GM18907 (cell line): ENCODE measurements around the gene COPS8.

Source experiments
- ATAC-seq: cut with Tn5 transposase; IDR thresholded peaks from one replicate; pipeline ENCODE4 v1.9.1; 2021; ENCODE audit warnings: mild to moderate bottlenecking, moderate library complexity; ENCODE audit not compliant: unreplicated experiment

The COPS8 gene

DNA sequence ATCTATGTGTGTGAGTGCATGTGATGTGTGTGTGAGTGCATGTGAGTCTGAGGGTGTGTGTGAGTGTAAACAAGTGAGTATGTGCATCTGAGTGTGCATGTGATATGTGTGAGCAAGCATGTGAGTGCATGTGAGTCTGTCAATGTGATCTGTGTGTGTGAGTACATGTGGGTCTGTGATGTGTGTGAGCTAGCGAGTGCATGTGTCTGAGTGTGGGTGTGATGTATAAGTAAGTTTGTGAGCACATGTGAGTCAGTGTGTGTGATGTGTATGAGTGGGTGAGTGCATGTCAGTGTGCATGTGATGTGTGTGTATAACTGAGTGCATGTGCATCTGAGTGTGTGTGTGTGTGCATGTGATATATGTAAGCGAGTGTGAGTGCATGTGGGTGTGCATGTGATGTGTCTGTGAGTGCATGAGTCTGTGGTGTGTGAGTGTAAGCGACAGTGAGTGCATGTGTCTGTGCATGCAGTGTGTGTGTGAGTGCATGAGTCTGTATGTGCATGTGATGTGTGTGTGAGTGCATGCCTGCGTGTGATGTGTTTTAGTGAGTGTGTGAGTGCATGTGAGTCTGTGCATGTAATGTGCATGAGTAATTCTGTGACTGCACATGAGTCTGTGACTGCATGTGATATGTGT lies 44.1 kb downstream of the COPS8 start:
- no peak for ATAC-seq

DNA sequence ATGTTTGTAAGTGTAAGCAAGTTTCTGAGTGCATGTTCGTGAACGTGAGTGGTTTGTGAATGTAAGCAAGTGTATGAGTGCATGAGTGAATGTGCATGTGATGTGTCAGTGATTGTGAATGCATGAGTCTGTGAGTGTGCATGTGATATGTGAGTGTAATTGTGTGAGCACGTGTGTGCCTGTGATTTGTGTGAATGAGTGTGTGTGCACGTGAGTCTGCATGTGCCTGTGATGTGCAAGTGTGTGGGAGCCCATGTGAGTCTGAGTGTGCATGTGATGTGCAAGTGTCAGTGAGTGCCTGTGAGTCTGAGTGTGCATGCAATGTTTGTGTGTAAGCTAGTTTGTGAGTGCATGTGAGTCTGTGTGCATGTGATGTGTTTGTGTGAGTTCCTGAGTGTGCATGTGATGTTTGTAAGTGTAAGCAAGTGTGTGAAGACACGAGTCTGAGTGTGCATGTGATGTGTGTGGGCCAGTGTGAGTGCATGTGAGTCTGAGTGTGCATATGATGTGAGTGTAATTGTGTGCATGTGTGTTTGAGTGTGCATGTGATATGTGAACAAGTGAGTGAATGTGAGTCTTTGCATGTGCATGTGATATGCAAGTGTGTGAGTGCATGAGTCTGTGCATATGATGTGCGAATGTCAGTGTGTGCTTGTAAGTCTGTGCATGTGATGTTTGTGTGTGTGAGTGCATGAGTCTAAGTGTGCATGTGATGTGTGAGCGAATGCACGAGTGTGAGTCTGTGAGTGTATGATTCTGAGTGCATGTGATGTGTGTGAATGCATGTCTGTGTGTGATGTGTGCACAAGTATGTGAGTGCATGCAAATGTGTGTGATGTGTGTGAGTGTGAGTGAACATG lies 45.1 kb downstream of the COPS8 start:
- ATAC-seq, result no peak

DNA sequence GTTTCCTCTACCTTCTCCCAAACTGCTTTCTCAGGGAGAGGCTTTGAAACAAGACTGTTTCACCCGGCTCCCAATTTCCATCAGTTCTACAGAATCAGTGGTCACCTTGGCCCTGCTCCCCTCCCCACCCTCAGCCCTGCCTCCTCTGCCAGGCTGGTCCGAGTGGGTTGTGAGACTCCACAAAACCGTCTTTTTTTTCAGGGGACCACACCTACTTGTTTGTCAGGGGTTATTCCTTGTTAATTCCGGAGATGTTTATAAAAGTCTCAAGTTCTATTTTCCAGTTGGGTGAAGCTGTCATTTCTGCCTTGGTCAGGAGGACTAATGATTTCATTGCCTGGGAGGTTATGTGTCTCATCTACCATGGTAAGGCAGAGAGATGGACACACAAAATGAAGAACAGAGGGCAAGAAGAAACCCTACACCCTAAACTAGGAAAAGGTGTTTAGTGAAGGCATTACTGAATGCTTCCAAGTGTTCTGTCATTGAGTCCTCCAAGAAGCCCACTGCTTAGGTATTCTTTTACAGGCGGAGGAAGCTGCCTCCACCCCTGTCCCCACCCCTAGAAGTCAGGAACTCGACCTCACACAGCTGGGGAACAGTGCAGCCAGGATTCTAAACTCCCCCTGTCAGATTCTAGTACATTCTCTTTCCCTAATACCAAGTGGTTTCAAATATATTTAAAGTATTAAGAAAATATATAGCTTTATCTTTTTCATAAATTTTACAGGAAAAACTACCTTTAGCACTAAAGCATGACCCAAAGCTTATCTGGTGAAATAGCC lies 46.3 kb downstream of the COPS8 start:
- ATAC-seq, result no peak

GRCh38 chr2:237132799-237133198 lies 47.1 kb downstream of the COPS8 start:
- ATAC-seq, result no peak

- no peak for ATAC-seq
Observed at GRCh38 chr2:237134321-237135230, 48.9 kb downstream of the COPS8 start.

GRCh38 chr2:237136824-237137223 lies 51.1 kb downstream of the COPS8 start:
- ATAC-seq, result no peak

DNA sequence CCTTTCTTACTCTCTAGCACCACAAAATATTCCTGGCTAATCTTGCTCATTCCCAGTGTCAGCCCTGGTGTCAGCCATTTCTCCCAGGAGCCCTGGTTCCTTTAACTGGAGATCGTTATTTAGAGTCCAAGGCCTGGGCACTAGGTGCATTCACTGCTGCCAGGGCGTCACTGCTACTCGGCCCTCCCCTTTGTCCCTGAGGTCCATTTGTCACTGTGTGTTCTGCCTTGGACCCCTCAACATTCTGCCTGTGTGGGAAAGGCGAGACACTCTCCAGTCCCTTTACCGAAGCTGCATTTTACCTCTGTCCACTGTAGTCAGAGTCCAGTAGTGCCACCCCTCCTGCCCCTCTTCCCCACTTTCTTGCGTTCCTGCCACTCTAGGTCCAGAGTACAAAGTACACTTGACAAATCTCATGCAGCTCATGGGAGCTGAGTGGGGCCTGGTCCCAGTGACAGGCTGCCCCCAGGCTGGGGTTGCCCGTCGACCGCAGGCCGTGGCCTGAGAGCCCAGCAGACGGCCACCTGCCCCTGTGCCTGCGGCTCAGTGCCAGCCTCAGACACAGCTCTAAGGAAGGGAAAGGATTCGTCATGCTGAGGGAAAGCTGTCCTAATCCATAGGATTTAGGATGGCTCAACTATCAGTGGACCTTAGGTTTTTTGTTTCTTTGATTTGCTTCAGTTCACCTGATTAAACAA lies 52.1 kb downstream of the COPS8 start:
- ATAC-seq, result no peak

GRCh38 chr2:237139123-237139675 lies 53.5 kb downstream of the COPS8 start:
- no peak for ATAC-seq

DNA sequence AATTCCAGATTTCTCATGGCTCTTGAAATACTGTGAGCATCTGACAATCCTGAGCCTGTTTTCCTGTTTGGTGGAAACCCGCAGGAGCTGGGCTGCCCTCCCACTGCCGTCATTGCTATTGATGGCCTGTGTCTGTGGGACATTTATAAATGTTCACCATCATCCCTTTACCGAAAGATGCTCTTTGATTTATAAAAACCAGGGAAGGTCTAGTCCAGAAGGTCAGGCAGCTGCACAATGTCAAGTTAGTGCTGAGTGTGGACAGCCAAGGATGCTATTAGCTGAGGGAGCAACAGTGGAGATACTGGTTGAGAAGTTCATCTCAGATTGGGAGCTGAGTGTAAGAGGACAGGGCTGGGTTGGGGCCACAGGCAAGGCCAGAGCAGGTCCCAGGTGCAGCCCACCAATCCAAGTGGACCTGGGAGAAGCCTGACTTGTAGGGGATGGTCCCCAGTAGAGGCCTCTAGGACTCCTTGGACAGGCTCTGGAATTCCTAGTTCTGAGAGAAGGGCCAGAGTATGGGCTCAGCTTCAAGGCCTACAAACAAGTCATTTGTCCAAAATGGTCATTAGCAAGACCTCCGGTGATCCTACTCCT lies 55.1 kb downstream of the COPS8 start:
- no peak for ATAC-seq

- no peak for ATAC-seq
Observed at GRCh38 chr2:237141571-237142051, 55.9 kb downstream of the COPS8 start.

GRCh38 chr2:237143118-237143517 lies 57.4 kb downstream of the COPS8 start:
- ATAC-seq, result no peak

- no peak for ATAC-seq
Observed at GRCh38 chr2:237143676-237144440, 58.2 kb downstream of the COPS8 start.

DNA sequence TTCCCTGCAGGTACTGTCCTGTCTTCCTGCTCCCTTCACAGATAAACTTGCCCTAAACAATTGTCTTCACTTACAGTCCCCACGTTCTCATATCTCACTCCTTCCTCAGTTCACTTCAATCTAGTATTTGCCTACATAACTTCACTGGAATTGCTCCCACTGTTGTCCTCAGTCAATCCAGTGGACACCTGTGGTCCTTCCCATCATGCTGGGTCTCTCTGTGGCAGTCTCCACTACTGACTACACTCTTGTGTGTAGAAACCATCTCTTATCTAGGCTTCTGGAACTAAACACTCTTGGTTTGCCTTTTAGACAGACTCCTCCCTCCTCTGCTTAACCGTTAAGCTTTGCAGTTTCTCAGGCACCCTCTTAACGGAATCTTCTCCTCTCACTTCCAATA lies 58.8 kb downstream of the COPS8 start:
- ATAC-seq, result no peak

DNA sequence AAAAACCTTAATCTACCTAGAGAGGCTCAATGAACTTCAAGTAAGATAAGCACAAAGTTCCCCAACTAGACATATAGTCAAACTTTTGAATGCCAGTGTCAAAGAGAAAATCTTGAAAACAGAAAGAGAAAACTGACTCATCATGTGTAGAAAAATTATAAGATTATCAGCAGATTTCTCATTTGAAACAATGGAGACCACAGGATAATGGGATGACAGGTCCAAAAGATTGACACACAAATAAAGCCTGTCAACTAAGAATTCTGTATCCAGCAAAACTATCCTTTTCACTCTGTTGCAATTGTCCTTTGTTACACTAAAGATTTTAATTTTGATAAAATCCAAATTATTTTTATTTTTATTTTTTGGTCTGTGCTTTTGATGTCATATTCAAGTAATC lies 61.6 kb downstream of the COPS8 start:
- ATAC-seq, result no peak

GRCh38 chr2:237148624-237149023 lies 62.9 kb downstream of the COPS8 start:
- ATAC-seq, result no peak

GRCh38 chr2:237149425-237149824 lies 63.7 kb downstream of the COPS8 start:
- no peak for ATAC-seq
